CD4-positive, alpha-beta T cell treated with Interleukin-6 at 100 ng/mL for 8 hours (primary cell): ENCODE results near the gene VEGFA.
"Not testable (repeated sequence)": the region's sequence is repeated elsewhere in the genome, so short reads cannot be mapped to it uniquely, and the experiment has no call there.

Experiments used
- DNase-seq: peaks from one replicate; pipeline ENCODE4 v3.0.0-alpha.2; 2020; ENCODE audit warnings: mixed read lengths, low spot score

VEGFA gene

GRCh38 chr6:43803783-43804549 is 34.0 kb downstream of the VEGFA start:
- no peak for DNase-seq

GRCh38 chr6:43804550-43805223 is 34.7 kb downstream of the VEGFA start:
- DNase-seq, result no peak

GRCh38 chr6:43805699-43806042 is 35.7 kb downstream of the VEGFA start:
- no peak for DNase-seq

GRCh38 chr6:43806043-43806757 is 36.2 kb downstream of the VEGFA start:
- DNase-seq, result no peak

GRCh38 chr6:43806758-43807227 is 36.8 kb downstream of the VEGFA start:
- no peak for DNase-seq

- DNase-seq, result no peak
Measured at GRCh38 chr6:43807228-43808061, 37.4 kb downstream of the VEGFA start.

GRCh38 chr6:43808412-43808811 is 38.4 kb downstream of the VEGFA start:
- no peak for DNase-seq

- DNase-seq, result no peak
Measured at GRCh38 chr6:43809417-43810305, 39.6 kb downstream of the VEGFA start.

- DNase-seq, result no peak
Measured at GRCh38 chr6:43810965-43811732, 41.1 kb downstream of the VEGFA start.

GRCh38 chr6:43811733-43812099 is 41.7 kb downstream of the VEGFA start:
- DNase-seq, result no peak

GRCh38 chr6:43812850-43813578 is 43.0 kb downstream of the VEGFA start:
- DNase-seq, result no peak

GRCh38 chr6:43814111-43814510 is 44.1 kb downstream of the VEGFA start:
- DNase-seq, result no peak

GRCh38 chr6:43814865-43815264 is 44.9 kb downstream of the VEGFA start:
- no peak for DNase-seq

- DNase-seq, result no peak
Measured at GRCh38 chr6:43817192-43817591, 47.2 kb downstream of the VEGFA start.

GRCh38 chr6:43818973-43819372 is 49.0 kb downstream of the VEGFA start:
- DNase-seq, result not testable (repeated sequence)

- no peak for DNase-seq
Measured at GRCh38 chr6:43819958-43820357, 49.9 kb downstream of the VEGFA start.

GRCh38 chr6:43820486-43820885 is 50.5 kb downstream of the VEGFA start:
- DNase-seq, result no peak

GRCh38 chr6:43821101-43821886 is 51.3 kb downstream of the VEGFA start:
- no peak for DNase-seq

- no peak for DNase-seq
Measured at GRCh38 chr6:43823390-43823789, 53.4 kb downstream of the VEGFA start.
